Measurements from ENCODE around the gene KCNMA1. TPM values are rescaled to one million over a fixed set of nuclear protein-coding genes. Genes with fewer than 3 reads are reported as not detected.

The KCNMA1 gene
- total RNA-seq, 1 donor from 2014 or later, result 41.3 TPM

GRCh38 chr10:77097625-77098024 is 540.0 kb downstream of the KCNMA1 start:
- no peak for DNase-seq
- Histone ChIP-seq H3K36me3 (no peaks in the 10 kb centered on the region), H3K27me3 (ENCODE audit: low read depth) (no peaks in the 10 kb centered on the region), H3K4me3 (no peak overlapping the region), H3K27ac (no peak overlapping the region), H3K9me3 (no peaks in the 10 kb centered on the region), H3K4me1 (no peaks in the 10 kb centered on the region)
- ATAC-seq, result no peak
- no peak for TF ChIP-seq CTCF (IDR thresholded peaks at IDR 0.05)
- intact Hi-C loops (cut with DNase I), result no loop called here

GRCh38 chr10:77093126-77093525 is 544.5 kb downstream of the KCNMA1 start:
- no peaks in the 10 kb centered on the region for H3K27me3 ChIP-seq (ENCODE audit: low read depth)
- H3K4me3 ChIP-seq, result no peak overlapping the region
- intact Hi-C loops (cut with DNase I), result no loop called here
- H3K9me3 ChIP-seq, result no peaks in the 10 kb centered on the region
- ATAC-seq (no peak), DNase-seq (no peak)
- no peak overlapping the region for H3K27ac ChIP-seq
- no peaks in the 10 kb centered on the region for H3K4me1 ChIP-seq
- TF ChIP-seq CTCF (IDR thresholded peaks at IDR 0.05), result no peak
- no peaks in the 10 kb centered on the region for H3K36me3 ChIP-seq

DNA sequence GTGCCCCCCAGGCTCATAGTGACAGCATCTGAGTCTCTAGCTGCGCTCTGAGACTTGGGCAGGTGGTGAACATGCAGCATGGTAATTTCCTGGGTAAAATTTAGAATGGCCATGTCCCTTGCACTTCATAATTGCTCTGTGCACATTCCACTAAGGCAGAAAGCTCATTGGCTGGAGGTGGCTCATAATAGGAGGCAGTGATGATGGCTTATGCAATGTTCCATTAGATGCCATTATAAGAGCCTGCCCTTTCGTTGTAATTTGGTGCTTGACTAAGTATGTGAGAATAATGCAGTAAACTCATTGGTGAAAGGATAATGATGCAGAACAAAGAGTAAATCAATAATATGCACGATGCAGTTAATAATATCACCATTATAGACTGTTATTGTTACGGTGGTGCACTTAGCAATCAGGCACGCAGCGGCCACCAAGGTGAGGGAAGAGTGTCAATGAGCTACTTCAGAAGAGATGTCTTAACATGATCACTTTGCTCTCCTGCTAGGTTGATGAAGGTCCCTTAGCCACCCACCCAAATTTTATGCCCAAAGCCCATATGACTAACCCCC is 545.9 kb downstream of the KCNMA1 start:
- DNase-seq, result no peak
- ATAC-seq, result no peak
- H3K36me3 ChIP-seq, result no peaks in the 10 kb centered on the region
- no peaks in the 10 kb centered on the region for H3K4me1 ChIP-seq
- H3K4me3 ChIP-seq, result no peak overlapping the region
- intact Hi-C loops (cut with DNase I), result no loop called here
- no peaks in the 10 kb centered on the region for H3K9me3 ChIP-seq
- TF ChIP-seq CTCF (IDR thresholded peaks at IDR 0.05), result no peak
- H3K27me3 ChIP-seq (ENCODE audit: low read depth), result no peaks in the 10 kb centered on the region
- H3K27ac ChIP-seq, result no peak overlapping the region

GRCh38 chr10:77090381-77091356 is 546.9 kb downstream of the KCNMA1 start:
- intact Hi-C loops (cut with DNase I), result no loop called here
- no peak overlapping the region for H3K4me3 ChIP-seq
- H3K36me3 ChIP-seq, result no peaks in the 10 kb centered on the region
- no peaks in the 10 kb centered on the region for H3K27me3 ChIP-seq (ENCODE audit: low read depth)
- no peak overlapping the region for H3K27ac ChIP-seq
- no peaks in the 10 kb centered on the region for H3K4me1 ChIP-seq
- no peak for ATAC-seq
- no peak for TF ChIP-seq CTCF (IDR thresholded peaks at IDR 0.05)
- no peaks in the 10 kb centered on the region for H3K9me3 ChIP-seq
- no peak for DNase-seq

- intact Hi-C loops (cut with DNase I), result no loop called here
- H3K27me3 ChIP-seq (ENCODE audit: low read depth), result no peaks in the 10 kb centered on the region
- no peak overlapping the region for H3K4me3 ChIP-seq
- no peaks in the 10 kb centered on the region for H3K9me3 ChIP-seq
- H3K36me3 ChIP-seq, result no peaks in the 10 kb centered on the region
- DNase-seq (no peak), ATAC-seq (no peak)
- TF ChIP-seq CTCF (IDR thresholded peaks at IDR 0.05), result no peak
- H3K27ac ChIP-seq, result no peak overlapping the region
- H3K4me1 ChIP-seq, result no peaks in the 10 kb centered on the region
These were observed 550.2 kb downstream of the KCNMA1 start for GRCh38 chr10:77087366-77087765.
